Nephron progenitor cell (in vitro differentiated cells): ENCODE data around the gene RALGPS2.

Source experiments
- DNase-seq: peaks from one replicate; pipeline ENCODE4 v3.0.0; 2021
- H3K27ac Mint-ChIP-seq: 2 replicates; pipeline ENCODE4 v1.8.0; 2021; ENCODE audit warnings: mild to moderate bottlenecking, moderate library complexity, mixed read lengths
- H3K27me3 Mint-ChIP-seq: 2 replicates; pipeline ENCODE4 v1.8.0; 2021; ENCODE audit warnings: mild to moderate bottlenecking, low read depth, mixed read lengths; ENCODE audit not compliant: poor library complexity
- H3K36me3 Mint-ChIP-seq: 2 replicates; pipeline ENCODE4 v1.8.0; 2021; ENCODE audit warnings: low read depth, mixed read lengths
- H3K4me1 Mint-ChIP-seq: 2 replicates; pipeline ENCODE4 v1.8.0; 2021; ENCODE audit warnings: mixed read lengths
- H3K4me3 Mint-ChIP-seq: 2 replicates; pipeline ENCODE4 v1.8.0; 2021; ENCODE audit warnings: mild to moderate bottlenecking, moderate library complexity, mixed read lengths
- H3K9me3 Mint-ChIP-seq: 2 replicates; pipeline ENCODE4 v1.8.0; 2021; ENCODE audit warnings: mild to moderate bottlenecking, moderate library complexity, mixed read lengths
- CTCF ChIP-seq: fragments of 200-600 bp; sonication (generic); IDR thresholded peaks from 2 replicates; pipeline ENCODE4 v1.5.0; 2021; ENCODE audit warnings: antibody characterized with exemption

The RALGPS2 gene

GRCh38 chr1:178964469-178965330, 239.7 kb downstream of the RALGPS2 start:
- H3K4me3 Mint-ChIP-seq, result no peak overlapping the region
- H3K4me1 Mint-ChIP-seq, result peaks cover 15% of the 10 kb centered on the region
- H3K36me3 Mint-ChIP-seq, result no peaks in the 10 kb centered on the region
- H3K9me3 Mint-ChIP-seq, result peaks cover 35% of the 10 kb centered on the region
- no peak overlapping the region for H3K27ac Mint-ChIP-seq
- no peak for TF ChIP-seq CTCF
- no peak for DNase-seq
- H3K27me3 Mint-ChIP-seq, result peaks cover 3% of the 10 kb centered on the region

GRCh38 chr1:178966312-178966711, 241.3 kb downstream of the RALGPS2 start:
- Mint-ChIP-seq H3K4me1 (peaks cover 15% of the 10 kb centered on the region), H3K27ac (no peak overlapping the region), H3K9me3 (peaks cover 35% of the 10 kb centered on the region), H3K4me3 (no peak overlapping the region), H3K27me3 (peaks cover 3% of the 10 kb centered on the region), H3K36me3 (no peaks in the 10 kb centered on the region)
- no peak for DNase-seq
- no peak for TF ChIP-seq CTCF

GRCh38 chr1:178969226-178969987, 244.4 kb downstream of the RALGPS2 start:
- DNase-seq, result no peak
- no peak for TF ChIP-seq CTCF
- Mint-ChIP-seq H3K4me1 (peaks cover 30% of the 10 kb centered on the region), H3K36me3 (peaks cover 1% of the 10 kb centered on the region), H3K27me3 (no peaks in the 10 kb centered on the region), H3K27ac (no peak overlapping the region), H3K9me3 (peaks cover 39% of the 10 kb centered on the region), H3K4me3 (no peak overlapping the region)

GRCh38 chr1:178970184-178970583, 245.1 kb downstream of the RALGPS2 start:
- H3K9me3 Mint-ChIP-seq, result peaks cover 39% of the 10 kb centered on the region
- peaks cover 7% of the 10 kb centered on the region for H3K36me3 Mint-ChIP-seq
- H3K4me1 Mint-ChIP-seq, result peaks cover 31% of the 10 kb centered on the region
- no peaks in the 10 kb centered on the region for H3K27me3 Mint-ChIP-seq
- no peak overlapping the region for H3K27ac Mint-ChIP-seq
- no peak overlapping the region for H3K4me3 Mint-ChIP-seq
- DNase-seq, result no peak
- no peak for TF ChIP-seq CTCF
